ENCODE data around the gene RAI1.
"Not testable (repeated sequence)": the region's sequence is repeated elsewhere in the genome, so short reads cannot be mapped to it uniquely, and the experiment has no call there.

RAI1 gene

DNA sequence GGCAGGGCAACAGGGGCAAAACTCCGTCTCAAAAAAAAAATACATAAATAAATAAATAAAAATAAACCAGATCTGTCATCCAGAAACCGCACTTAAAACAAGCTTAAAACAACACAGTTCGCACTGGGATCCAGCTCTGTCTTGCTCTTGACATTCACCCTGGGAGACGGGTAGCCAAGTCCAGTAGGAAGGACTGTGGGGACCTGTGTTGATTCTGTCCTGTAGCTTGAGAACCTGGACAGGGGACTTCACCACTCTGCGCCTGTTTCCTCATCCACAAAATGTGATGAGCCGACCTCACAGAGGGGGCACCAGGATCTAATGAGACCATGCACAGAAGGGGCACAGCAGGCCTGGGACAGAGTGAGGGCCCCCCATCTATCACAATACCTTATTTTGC is 1.5 kb upstream of the RAI1 start:
- no peak for DNase-seq (ENCODE audit: low spot score)

DNA sequence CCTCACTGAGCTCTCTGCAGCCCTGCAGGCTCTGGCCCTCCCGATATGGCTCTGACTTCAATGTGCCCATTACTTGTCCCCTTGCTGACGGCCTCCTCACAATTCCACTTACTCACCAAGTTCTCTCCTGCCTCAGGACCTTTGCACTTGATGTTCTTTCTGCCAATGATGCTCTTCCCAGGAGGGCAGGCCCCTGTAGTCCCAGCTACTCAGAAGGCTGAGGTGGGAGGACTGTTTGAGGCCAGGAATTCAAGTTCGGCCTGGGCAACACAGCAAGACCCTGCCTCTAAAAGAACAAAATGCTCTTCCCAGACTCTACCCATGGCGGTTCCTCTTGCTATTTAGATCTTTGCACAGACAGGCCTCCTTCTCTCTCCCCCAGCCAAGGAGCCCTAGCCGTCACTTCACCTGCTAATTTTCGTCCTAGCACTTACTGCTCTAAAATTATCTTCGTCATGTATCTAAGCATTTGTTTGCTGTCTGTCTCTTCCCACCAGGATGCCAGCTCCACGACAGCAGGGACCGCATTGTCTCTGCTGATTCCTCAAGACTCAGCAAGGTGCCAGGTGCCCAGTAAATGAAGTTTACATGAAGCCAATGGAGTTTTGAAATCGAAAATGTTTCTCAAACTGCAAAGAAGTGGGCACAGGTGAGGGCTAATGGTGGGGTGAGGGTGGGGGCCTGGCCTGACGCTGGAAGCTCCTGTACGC is 626 bp upstream of the RAI1 start:
- no peak for DNase-seq (ENCODE audit: low spot score)

GRCh38 chr17:17681744-17682292 is 560 bp downstream of the RAI1 start:
- no peak for DNase-seq (ENCODE audit: low spot score)

DNA sequence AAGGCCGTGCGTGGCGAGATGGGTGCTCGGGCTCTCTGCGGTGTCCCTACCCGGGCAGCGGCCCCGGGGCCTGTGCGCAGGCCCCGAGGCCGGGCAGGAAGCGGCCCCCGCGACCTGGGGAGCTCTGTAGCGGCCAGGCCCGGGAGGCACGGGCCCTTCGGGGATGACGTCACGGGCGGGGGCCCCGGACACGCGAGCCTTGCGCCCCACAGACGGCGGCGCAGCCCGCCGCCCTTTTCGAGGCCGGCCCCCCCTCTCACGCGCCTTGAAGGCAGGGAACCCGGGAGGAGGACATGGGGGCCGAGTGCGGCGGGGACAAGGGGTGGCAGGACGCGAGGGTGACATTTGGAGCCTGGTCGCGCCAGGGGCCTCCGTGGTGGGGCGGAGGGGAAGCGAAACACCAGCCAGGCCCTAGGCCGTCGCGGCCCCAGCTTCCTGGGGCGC is 1.1 kb downstream of the RAI1 start:
- DNase-seq (ENCODE audit: low spot score) = peak; percentile 47

GRCh38 chr17:17682737-17683680 is 1.8 kb downstream of the RAI1 start:
- peak; percentile 63 for DNase-seq (ENCODE audit: low spot score)

DNA sequence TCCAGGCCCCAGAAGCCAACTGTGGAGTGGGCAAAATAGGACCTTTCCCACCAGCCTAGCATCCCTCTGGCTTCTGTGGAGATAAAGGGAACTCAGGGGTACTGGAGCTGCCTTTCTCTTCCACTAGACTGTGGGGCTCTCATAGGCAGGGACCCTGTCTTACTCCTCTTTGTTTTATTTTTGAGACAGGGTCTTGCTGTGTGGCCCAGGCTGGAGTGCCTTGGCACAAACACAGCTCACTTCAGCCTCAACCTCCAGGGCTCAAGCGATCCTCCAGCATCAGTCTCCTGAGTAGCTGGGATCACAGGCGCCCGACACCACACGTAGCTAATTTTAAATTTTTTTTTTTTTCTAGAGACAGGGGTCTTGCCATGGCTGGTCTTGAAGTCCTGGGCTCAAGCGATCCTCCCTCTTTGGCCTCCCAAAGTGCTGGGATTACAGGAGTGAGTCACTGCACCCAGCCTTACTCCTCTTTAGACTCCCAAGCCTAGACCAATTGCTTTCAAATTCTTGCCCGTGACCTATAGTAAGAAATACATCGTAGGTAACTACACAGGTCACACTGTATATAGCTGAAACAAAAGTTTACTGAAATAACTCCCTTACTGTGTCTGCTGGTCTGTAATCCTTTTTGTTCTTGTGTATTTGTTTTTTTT is 2.6 kb downstream of the RAI1 start:
- DNase-seq (ENCODE audit: low spot score) = no peak

DNA sequence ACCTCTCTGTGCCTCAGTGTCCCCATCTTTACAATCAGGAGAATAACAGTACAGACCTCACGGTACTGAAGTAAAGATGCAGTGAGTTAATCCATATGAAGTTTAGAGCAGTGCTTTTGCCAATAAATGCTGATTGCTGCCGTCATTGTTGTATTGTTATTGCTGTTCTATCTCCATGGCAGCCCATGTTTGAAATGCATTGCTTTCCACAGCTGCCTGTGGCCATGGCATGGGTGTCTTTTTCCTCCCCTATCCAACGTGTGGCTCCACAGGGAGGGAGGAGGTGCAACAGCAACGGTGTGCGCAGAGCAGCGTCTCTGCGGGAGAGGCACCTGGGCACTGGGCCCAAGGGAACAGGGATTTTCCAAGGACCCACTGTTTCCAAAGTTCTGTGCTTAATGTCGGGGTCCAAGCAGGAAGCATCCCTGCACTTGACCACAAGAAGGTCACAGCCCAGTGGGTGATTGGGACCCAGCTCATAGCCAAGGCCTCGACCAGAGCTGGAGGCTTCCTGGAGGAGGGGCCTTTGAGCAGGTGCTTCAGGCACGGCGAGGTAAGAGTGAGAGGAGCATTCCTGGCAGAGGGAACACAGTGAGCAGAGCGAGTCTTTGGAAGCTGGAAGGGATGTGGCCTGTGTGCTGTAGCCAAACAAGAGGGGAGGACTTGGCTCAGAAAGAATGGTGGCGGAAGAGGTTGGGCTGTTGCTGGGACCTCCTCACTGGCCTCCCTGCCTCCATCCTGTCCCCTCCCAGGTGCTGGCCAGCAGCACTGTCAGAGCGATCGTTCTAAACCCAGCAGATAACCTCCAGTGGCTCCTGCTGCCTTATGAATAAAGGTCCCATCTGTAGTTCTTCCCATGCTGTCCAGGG is 3.9 kb downstream of the RAI1 start:
- no peak for DNase-seq (ENCODE audit: low spot score)

DNA sequence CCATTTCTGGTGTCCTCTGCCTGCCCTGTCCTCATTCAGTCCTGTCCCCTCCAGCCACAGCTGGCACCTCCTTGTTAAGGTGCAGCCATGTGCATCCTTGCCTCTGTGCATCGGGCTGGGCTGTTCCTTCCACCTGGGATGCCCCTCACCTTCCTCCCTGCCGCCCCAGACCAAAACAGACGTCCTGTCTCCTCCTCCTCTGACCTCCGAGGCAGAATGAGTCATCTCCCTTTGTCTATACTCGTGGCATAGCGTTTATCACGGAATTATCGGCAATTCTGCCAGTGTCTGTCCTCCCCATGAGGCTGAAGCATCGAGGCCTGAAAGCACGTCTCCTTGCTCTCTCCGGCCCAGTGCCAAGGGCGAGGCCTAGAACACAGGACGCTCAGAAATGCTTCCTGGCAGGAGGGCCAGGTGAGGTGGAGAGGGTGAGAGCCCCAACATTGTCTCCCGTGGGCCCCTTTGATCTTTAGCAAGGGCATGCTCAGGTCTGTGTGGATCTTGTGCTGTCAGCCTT is 4.6 kb downstream of the RAI1 start:
- no peak for DNase-seq (ENCODE audit: low spot score)

DNA sequence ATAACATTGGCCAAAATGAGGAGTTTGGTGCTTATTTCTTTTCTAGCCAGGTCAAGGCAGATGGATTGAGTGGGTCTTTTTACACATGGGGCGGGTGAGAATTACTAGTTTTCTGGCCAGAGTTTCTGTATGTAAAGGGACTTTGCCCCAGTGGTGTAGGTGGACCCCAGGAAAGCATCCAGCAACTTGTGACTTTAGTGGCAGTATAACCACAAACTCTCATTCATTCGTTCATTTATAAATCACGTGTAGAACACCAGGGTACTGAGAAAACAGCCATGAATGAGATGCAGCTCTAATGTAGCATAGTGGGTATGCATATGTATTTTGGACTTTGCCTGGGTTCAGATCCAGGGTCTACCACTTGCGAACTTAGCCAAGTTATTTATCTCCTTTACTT is 8.1 kb downstream of the RAI1 start:
- no peak for DNase-seq (ENCODE audit: low spot score)

- not testable (repeated sequence) for DNase-seq (ENCODE audit: low spot score)
These were observed 9.0 kb downstream of the RAI1 start for GRCh38 chr17:17690233-17690632.

DNA sequence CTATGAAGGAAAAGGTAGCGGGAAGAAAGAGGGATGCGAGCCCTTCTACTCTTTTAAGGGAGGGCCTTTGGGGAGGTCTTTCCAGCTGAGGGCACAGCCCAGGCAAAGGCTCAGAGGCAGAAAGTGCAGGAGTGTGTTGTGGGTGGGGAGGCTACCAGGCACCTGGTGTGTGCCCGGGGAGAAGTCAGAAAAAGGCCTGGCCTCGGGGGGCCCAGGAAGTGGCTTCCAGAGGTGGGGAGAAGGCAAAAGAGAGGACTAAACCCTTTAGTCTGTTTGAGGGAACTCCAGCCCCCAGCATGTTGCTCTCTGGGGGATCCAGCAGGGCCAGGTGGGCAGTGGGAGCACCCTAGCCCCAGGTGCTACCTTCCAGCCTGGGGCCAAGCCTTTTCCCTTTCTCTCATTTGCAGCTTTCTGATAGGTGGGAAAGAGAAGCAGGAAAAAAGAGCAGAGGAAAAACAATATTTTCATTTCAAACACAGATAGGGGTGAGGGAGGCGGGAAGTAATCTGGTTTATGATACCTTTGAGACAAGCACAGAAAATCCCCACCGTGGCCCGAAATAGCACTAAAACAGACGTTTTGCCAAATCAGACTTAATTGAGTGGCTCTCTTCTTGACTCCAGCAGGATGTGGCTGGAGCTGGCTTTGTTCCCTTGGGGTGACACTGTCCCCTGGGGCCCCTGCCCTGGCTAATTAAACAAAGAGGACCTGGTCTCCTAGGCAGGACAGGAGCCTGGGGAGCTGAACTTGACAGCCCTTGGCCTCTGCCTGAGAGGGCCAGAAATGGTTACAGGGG is 10.4 kb downstream of the RAI1 start:
- no peak for DNase-seq (ENCODE audit: low spot score)

DNA sequence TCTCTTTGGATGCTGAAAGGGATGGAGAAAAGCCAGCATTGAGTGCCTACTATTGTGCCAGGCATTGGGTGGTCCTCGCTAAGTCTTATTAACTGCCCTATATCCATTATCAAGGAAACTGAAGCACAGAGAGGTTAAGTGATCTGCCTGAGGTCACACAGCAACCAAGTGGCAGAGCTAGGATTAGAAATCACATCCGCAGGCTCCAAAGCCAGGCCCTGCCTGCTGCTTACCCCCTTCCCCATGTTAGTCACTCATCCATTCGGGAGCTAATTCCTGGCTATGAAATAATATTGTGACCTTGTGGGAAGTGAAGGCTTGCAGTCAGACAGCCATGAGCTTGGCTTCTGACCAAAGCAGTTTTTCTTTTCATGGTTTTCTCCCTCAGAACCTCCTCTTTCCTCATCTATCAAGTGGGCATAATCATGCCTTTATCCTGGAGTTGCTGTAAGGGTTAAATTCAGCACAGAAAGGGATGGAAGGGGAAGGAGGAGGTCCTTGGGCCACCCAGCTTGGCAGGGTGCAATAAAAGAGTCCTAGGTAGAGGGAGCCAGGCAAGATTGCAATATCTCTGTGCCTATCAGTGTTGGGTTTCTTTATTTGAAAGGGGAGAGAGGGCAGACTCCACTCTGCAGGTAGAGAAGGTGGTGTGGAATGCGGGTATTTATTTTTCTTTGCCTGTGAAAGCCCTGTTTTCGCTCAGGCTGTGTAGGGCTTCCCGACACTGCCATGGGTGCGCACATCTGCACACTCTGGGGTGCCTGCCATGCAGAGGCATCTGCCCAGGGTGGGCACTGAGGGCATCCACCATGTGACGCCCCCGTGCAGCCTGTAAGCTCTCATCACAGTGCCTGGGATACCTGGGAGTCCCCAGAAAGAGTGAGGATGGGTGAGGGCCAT is 11.3 kb downstream of the RAI1 start:
- no peak for DNase-seq (ENCODE audit: low spot score)

DNA sequence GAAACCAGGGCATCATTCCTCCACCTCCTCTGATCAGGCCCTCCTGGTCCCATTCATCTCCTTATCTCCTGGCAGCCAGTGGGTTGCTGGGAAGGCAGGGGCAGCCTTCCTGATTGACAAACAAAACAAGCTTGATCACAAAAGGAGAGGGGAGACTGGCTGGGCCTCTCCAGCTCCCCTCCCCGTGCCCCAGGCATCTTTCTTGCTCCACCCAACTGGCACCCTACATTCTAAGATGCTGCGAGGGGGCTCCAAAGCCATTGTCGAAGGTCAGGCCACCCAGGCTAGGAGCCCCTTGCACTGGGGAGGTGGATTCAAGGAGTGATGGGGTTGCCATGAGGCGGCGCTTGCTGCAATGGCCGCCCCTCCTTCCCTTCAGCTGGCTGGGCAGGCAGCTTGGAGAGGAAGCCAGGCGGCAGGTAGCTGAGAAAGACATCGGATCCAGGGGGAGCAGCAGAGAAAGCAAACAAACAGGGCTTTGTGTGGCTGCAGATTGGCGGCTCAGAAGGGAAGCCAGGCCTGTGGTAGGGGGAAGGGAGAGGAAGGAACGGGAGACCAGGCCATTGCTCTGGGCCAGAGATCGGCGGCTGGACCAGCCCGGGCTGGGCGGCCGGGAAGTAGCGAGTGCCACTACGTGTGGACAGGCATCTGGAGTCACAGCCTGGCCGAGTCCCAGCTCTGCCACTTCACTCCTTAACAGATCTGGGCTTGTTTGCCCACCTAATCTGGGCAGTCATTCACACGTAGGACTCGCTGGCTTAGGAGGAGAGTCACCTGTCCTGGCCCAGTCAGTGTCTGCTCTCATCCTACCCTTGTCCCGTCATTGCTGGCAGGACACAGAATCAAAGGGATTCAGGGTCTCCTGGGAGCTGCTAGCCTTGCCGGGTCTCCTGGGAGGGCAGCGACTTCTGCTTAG is 12.3 kb downstream of the RAI1 start:
- DNase-seq (ENCODE audit: low spot score) = peak; percentile 80

- peak; percentile 77 for DNase-seq (ENCODE audit: low spot score)
These were observed 13.2 kb downstream of the RAI1 start for GRCh38 chr17:17694169-17695081.

GRCh38 chr17:17696085-17696484 is 14.8 kb downstream of the RAI1 start:
- no peak for DNase-seq (ENCODE audit: low spot score)

DNA sequence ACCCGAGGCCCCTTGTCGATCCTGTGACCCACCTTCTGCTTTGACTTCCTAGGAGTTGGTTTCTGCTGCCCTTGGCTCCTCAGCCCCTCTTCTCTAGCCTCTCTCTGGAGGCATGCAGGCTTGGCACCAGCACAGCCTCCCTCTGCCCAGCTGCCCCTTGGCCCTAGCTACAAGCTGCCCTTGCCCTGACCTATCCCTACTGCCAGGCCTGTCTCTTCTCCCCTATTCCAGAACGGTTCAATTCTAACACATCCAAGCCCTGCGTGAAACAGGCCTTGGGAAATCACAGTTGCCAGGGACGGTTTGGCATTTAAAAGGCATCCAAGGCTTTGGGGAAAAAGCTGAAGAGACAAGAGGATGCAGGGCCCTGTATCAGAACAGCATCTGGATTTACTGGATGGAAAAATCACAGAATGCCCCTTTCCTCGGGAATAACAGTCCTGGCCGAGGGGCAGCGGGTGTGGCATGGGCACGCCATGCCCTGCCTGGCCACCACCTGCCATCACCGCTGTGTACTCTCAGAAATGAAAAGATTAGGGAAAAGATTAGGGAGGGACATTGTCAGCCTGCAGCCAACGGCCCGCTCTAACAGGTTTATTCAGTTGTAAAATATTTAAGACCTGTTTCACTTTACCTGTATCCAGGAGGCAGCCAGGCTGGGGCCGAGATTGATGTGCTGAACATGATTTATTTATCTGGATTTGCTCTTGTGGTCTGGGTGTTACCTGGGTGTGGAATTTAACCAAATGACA is 15.8 kb downstream of the RAI1 start:
- no peak for DNase-seq (ENCODE audit: low spot score)
